A673 (cell line): ENCODE measurements around the gene HJV.

Experiments
- EZH2 ChIP-seq: fragments of 200-600 bp; sonication (generic); IDR thresholded peaks from 2 replicates; pipeline ENCODE4 v1.6.1; 2017; ENCODE audit warnings: borderline replicate concordance, low read depth, mild to moderate bottlenecking, mixed read lengths, antibody characterized with exemption, low read length; ENCODE audit not compliant: poor library complexity, severe bottlenecking
- TF ChIP-seq, protein P1 (sequence below): fragments of 300-800, 200-600 bp; sonication (generic); conservative IDR thresholded peaks from 2 replicates; pipeline ENCODE4 v1.5.1; 2017; ENCODE audit warnings: low read depth, mild to moderate bottlenecking, antibody characterized with exemption, low read length, moderate library complexity, mixed read lengths

- no peak for TF ChIP-seq EZH2
- TF ChIP-seq, protein P1, sequence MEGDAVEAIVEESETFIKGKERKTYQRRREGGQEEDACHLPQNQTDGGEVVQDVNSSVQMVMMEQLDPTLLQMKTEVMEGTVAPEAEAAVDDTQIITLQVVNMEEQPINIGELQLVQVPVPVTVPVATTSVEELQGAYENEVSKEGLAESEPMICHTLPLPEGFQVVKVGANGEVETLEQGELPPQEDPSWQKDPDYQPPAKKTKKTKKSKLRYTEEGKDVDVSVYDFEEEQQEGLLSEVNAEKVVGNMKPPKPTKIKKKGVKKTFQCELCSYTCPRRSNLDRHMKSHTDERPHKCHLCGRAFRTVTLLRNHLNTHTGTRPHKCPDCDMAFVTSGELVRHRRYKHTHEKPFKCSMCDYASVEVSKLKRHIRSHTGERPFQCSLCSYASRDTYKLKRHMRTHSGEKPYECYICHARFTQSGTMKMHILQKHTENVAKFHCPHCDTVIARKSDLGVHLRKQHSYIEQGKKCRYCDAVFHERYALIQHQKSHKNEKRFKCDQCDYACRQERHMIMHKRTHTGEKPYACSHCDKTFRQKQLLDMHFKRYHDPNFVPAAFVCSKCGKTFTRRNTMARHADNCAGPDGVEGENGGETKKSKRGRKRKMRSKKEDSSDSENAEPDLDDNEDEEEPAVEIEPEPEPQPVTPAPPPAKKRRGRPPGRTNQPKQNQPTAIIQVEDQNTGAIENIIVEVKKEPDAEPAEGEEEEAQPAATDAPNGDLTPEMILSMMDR, result no peak
Measured at GRCh38 chr1:146039844-146040194, 18.3 kb upstream of the HJV start.
